Mucosa of rectum (tissue), 2 donors: ENCODE results near the gene MLLT1.

Experiments
- H3K27ac ChIP-seq, 2 donors: one replicate each; pipeline ENCODE4 v1.7.0; 2013; ENCODE audit warnings: inconsistent platforms in 2 of 2, low read depth in 2 of 2, low read length in 2 of 2
- H3K27me3 ChIP-seq, 2 donors: one replicate each; pipeline ENCODE4 v1.7.0; 2013; ENCODE audit warnings: low read length in 2 of 2; ENCODE audit not compliant: control insufficient read depth in 2 of 2, insufficient read depth in 2 of 2
- H3K36me3 ChIP-seq, 2 donors: one replicate each; pipeline ENCODE4 v1.7.0; 2013; ENCODE audit warnings: low read length in 2 of 2; ENCODE audit not compliant: control insufficient read depth in 2 of 2, insufficient read depth in 2 of 2
- H3K4me1 ChIP-seq, 2 donors: one replicate each; pipeline ENCODE4 v1.7.0; 2013; ENCODE audit warnings: low read length in 2 of 2, mild to moderate bottlenecking in 1 of 2; ENCODE audit not compliant: control insufficient read depth in 2 of 2, insufficient read depth in 2 of 2
- H3K4me3 ChIP-seq, 2 donors: one replicate each; pipeline ENCODE4 v1.7.0; 2013; ENCODE audit warnings: low read length in 2 of 2
- H3K9ac ChIP-seq, 2 donors: one replicate each; pipeline ENCODE4 v1.7.0; 2013; ENCODE audit warnings: low read length in 2 of 2, low read depth in 1 of 2, mild to moderate bottlenecking in 1 of 2
- H3K9me3 ChIP-seq, 2 donors: one replicate each; pipeline ENCODE4 v1.7.0; 2013; ENCODE audit warnings: low read length in 2 of 2; ENCODE audit not compliant: control insufficient read depth in 2 of 2
- donor health status: healthy.
- donor health status: Normal muscosa, but diverticular disease.

The MLLT1 gene

DNA sequence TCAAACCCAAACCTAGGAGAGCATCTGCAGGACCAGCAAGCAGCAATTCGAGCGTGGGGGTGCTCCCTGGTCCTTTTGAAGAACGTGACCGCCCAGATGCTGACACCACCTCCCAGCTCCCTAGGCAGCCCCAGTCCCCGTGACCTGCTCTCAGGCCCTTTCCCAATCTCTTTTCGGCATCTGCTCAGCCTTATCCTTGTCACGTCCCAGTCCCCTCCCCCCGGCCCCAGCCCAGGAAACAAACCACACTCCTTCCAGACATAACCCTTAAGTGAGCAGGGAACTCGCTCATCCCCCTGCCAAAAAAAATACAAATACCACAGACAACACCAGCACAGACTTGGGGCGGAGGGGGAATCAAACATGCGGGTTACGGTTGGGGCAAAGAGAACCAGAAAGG is 3.3 kb downstream of the MLLT1 start:
- Histone ChIP-seq H3K9me3 (no peaks in the 10 kb centered on the region), H3K27ac (peak overlapping the region; percentile 1 to 16), H3K27me3 (no peaks in the 10 kb centered on the region), H3K4me3 (peak overlapping the region in 1 of 2 donors; percentile 3), H3K4me1 (peaks cover 27 to 40% of the 10 kb centered on the region in 2 donors), H3K9ac (no peak overlapping the region), H3K36me3 (no peaks in the 10 kb centered on the region)

GRCh38 chr19:6275170-6275744 is 4.5 kb downstream of the MLLT1 start:
- Histone ChIP-seq H3K9ac (no peak overlapping the region), H3K4me3 (no peak overlapping the region), H3K36me3 (peaks cover 2 to 4% of the 10 kb centered on the region in 2 donors), H3K27me3 (no peaks in the 10 kb centered on the region), H3K9me3 (no peaks in the 10 kb centered on the region), H3K4me1 (peaks cover 33 to 42% of the 10 kb centered on the region in 2 donors), H3K27ac (peak overlapping the region in 1 of 2 donors; percentile 74)

- no peaks in the 10 kb centered on the region for H3K9me3 ChIP-seq
- H3K36me3 ChIP-seq, result peaks cover 3 to 9% of the 10 kb centered on the region in 2 donors
- H3K4me3 ChIP-seq, result no peak overlapping the region
- H3K27me3 ChIP-seq, result no peaks in the 10 kb centered on the region
- H3K27ac ChIP-seq, result peak overlapping the region; percentile 65 to 74
- H3K9ac ChIP-seq, result no peak overlapping the region
- peaks cover 33 to 42% of the 10 kb centered on the region in 2 donors for H3K4me1 ChIP-seq
Observed at GRCh38 chr19:6274756-6275155, 5.0 kb downstream of the MLLT1 start.

GRCh38 chr19:6273701-6274601 is 5.8 kb downstream of the MLLT1 start:
- no peaks in the 10 kb centered on the region for H3K9me3 ChIP-seq
- peaks cover 6 to 11% of the 10 kb centered on the region in 2 donors for H3K36me3 ChIP-seq
- peaks cover 30 to 38% of the 10 kb centered on the region in 2 donors for H3K4me1 ChIP-seq
- peak overlapping the region; percentile 65 to 74 for H3K27ac ChIP-seq
- peak overlapping the region in 1 of 2 donors; percentile 41 for H3K9ac ChIP-seq
- no peaks in the 10 kb centered on the region for H3K27me3 ChIP-seq
- H3K4me3 ChIP-seq, result peak overlapping the region in 1 of 2 donors; percentile 48

DNA sequence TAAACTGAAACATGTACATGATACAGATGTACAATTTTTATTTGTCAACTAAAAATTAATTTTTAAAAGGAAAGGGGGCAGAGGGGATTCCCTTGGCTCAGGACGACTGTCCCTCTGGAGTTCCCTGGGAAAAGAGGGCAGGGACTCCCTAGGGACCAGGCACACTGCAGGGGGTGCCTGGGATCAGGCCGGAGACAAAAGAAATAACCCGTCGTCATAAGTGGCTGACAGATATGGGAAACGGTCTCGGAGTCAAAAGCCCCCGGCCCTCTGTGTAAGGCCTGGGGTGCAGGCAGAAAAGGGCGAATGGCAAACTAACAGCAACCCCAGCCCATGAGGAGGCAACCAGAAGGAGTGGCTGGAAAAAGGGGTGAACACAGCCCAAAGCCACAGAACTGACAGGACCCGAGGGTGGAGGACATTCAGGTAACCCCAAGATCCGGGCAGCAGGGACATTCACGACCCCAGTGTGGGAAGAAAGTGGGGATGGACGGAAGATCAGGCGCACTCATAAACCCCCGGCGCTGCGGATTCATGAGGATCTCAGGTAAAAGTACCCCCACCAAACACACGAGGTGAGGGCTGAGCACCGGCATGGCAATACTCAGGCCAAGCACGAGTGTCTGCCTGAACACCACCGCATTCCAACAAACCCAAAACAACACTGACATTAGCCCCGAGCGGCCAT is 6.7 kb downstream of the MLLT1 start:
- H3K36me3 ChIP-seq, result peaks cover 9 to 12% of the 10 kb centered on the region in 2 donors
- peak overlapping the region; percentile 65 to 74 for H3K27ac ChIP-seq
- peak overlapping the region in 1 of 2 donors; percentile 48 for H3K4me3 ChIP-seq
- H3K4me1 ChIP-seq, result peaks cover 23 to 32% of the 10 kb centered on the region in 2 donors
- no peaks in the 10 kb centered on the region for H3K9me3 ChIP-seq
- peak overlapping the region in 1 of 2 donors; percentile 41 for H3K9ac ChIP-seq
- H3K27me3 ChIP-seq, result no peaks in the 10 kb centered on the region

DNA sequence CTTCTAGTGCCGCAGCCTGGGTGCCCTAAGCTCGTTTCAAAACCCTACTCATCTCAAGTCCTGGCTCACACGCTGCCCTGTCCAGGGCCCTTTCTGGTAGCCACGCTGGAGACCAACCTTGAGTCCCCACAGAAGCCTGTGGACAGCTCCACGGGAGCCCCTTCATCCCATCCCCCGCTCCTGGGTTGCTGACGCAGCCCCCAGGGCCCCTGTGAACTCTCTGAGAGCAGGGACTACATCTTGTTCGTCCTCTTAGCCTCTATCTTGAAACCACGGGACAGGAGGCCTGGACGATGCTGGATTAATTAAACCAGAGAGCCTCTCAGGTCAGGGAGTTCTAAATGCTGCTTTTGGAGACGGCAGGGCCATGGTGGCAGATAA is 7.4 kb downstream of the MLLT1 start:
- peak overlapping the region; percentile 52 to 69 for H3K27ac ChIP-seq
- H3K9me3 ChIP-seq, result no peaks in the 10 kb centered on the region
- peaks cover 23 to 30% of the 10 kb centered on the region in 2 donors for H3K4me1 ChIP-seq
- H3K4me3 ChIP-seq, result no peak overlapping the region
- peaks cover 12 to 14% of the 10 kb centered on the region in 2 donors for H3K36me3 ChIP-seq
- no peak overlapping the region for H3K9ac ChIP-seq
- no peaks in the 10 kb centered on the region for H3K27me3 ChIP-seq

DNA sequence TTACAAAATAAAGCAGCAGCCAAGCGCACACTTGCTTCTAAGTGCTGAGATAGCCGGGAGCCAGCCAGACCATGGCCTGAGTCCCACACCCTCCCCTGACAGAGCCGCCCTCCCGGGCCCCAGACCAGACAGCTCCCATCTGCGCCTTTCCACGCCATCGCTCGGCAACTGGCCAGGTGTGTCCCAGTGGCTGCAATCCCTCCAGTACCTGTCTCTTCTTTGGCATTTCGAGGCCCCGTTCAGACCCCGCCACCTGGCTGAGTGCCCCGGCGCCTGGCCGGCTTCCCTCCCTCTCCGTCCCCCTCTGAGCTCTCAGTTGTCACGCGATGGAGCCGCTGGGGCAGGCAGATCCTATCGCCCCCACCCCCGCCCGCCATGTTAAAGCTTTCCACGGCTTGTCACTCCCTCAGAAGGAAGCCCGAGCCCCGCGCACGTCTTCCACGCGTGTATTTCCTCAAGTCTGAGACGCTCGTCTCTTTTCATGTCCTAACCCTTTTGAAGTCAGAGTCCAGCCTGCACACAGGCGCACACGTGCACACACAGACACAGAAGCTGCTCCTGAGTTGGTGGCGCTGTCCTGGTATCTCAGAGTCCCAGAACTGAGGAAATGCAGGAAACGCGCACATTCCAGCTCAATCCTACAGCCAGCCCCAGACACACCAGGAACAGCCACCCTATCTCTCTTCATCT is 7.9 kb downstream of the MLLT1 start:
- Histone ChIP-seq H3K27ac (peak overlapping the region; percentile 52 to 69), H3K4me3 (peak overlapping the region in 1 of 2 donors; percentile 23)

DNA sequence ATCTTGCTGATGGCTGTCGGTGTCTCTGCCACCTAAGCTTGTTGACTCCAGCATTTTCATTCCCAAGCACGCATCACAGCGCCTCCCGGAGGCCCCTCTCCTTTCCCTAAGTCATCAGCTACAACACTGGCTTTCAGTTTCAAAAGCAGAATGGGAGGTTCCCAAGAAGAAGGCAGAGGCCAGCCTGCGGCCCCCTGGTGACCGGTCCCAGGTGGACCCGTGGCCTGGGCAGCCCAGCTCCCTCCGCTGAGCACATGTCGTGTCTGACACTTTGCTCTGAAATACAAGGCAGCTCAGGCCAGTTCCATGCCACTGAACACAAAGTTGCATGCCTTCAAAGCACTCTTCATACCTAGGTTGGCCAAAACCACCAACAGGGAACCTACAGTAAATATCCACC is 8.5 kb downstream of the MLLT1 start:
- no peak overlapping the region for H3K4me3 ChIP-seq
- H3K27me3 ChIP-seq, result no peaks in the 10 kb centered on the region
- no peak overlapping the region for H3K9ac ChIP-seq
- H3K9me3 ChIP-seq, result no peaks in the 10 kb centered on the region
- peaks cover 13 to 18% of the 10 kb centered on the region in 2 donors for H3K36me3 ChIP-seq
- peak overlapping the region in 1 of 2 donors; percentile 1 for H3K27ac ChIP-seq
- peaks cover 21 to 30% of the 10 kb centered on the region in 2 donors for H3K4me1 ChIP-seq

More for the DNA sequence above, 7.9 kb downstream of the MLLT1 start:
- Histone ChIP-seq H3K4me1 (peaks cover 23 to 30% of the 10 kb centered on the region in 2 donors), H3K9me3 (no peaks in the 10 kb centered on the region), H3K9ac (no peak overlapping the region), H3K36me3 (peaks cover 13 to 15% of the 10 kb centered on the region in 2 donors), H3K27me3 (no peaks in the 10 kb centered on the region)

DNA sequence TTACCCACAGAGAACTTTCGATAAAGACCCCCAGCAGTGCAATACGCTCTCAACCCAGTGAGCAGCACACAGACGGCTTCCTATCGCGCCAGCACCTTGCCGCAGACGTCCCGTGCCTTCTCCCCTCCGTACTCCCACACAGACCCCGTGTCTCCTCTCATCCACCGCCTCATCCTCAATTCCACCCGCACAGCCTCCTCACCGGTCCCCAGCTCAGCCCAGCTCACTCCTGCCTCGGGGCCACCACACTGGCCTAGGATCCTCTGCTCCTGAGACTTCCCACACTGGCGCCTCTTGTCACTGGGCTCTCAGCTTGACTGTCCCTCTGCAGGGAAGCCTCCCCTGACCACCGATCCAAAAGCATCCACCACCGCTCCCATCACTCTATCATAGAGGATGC is 9.0 kb downstream of the MLLT1 start:
- Histone ChIP-seq H3K9ac (no peak overlapping the region), H3K4me1 (peaks cover 19 to 27% of the 10 kb centered on the region in 2 donors)

More for the DNA sequence above, 9.0 kb downstream of the MLLT1 start:
- no peaks in the 10 kb centered on the region for H3K27me3 ChIP-seq
- peaks cover 13 to 18% of the 10 kb centered on the region in 2 donors for H3K36me3 ChIP-seq
- no peaks in the 10 kb centered on the region for H3K9me3 ChIP-seq
- H3K4me3 ChIP-seq, result no peak overlapping the region
- H3K27ac ChIP-seq, result peak overlapping the region in 1 of 2 donors; percentile 1
